ENCODE results near the gene FGFR2.
"Not testable (repeated sequence)": the region's sequence is repeated elsewhere in the genome, so short reads cannot be mapped to it uniquely, and the experiment has no call there.

FGFR2 gene

DNA sequence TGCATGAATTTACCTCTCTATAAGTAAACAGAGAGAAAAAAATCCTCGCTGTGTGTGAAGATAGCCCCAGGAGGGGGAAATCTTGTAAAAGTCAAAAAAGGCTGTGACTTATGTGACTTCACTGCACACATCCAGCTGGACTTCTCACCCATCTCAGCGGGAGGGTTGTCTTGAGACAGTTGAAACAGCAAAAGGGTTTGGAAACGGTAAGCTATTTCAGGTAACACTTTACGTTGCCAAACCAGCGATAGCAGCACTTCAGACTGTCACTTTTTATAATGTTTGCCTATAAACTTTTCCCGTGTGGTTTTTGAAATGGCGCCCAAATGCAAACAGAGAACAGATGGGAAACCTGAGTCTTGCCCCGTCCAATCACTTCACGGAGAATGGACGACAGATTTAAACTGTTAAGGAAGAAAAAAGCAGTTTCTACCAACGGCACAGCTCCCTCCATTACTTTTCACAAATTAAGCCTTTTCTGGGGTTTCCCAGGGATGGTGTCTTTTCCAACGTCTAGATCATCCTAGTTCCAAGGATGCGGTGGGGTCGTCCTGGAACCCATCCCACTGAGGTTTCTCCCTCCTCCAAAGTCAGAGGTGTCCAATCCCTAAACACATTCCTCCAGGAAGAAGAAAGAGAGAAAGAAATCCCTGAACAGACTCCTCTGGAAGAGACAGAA, 25.2 kb downstream of the FGFR2 start:
- Histone ChIP-seq H3K27me3 (ENCODE audit: insufficient read depth, low read length) (no peaks in the 10 kb centered on the region), H2AFZ (ENCODE audit: low read length, unreplicated experiment) (no peak overlapping the region), H3K79me2 (ENCODE audit: control insufficient read depth, insufficient read depth, low read length, unreplicated experiment) (no peaks in the 10 kb centered on the region), H3K27ac (ENCODE audit: low read depth, low read length) (no peak overlapping the region), H3K4me3 (ENCODE audit: low read depth, low read length) (no peak overlapping the region), H3K36me3 (ENCODE audit: insufficient read depth, low read length) (no peaks in the 10 kb centered on the region), H3K4me1 (ENCODE audit: control insufficient read depth, insufficient read depth, low read length, unreplicated experiment) (no peaks in the 10 kb centered on the region)

DNA sequence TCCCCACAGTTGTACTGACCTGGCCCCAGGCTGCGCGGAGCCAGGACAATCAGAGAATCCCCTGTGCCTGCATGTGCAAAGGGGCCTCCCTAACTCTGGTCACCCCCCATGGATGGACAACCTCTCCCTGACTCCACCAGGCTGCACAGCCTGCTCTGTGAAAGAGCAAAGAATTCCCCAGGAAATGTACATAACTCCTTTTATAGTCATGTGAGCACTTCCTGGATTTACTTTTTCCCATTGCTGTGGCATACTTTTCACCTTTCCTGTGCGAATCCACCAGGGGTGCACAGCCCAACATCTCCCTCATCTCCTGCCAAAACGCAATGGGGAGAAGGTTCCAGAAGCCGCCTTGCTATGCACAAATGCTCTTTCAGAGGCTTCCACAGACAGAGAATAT, 27.9 kb downstream of the FGFR2 start:
- no peaks in the 10 kb centered on the region for H3K27me3 ChIP-seq (ENCODE audit: insufficient read depth, low read length)
- no peaks in the 10 kb centered on the region for H3K79me2 ChIP-seq (ENCODE audit: control insufficient read depth, insufficient read depth, low read length, unreplicated experiment)
- no peaks in the 10 kb centered on the region for H3K4me1 ChIP-seq (ENCODE audit: control insufficient read depth, insufficient read depth, low read length, unreplicated experiment)
- H3K4me3 ChIP-seq (ENCODE audit: low read depth, low read length), result no peak overlapping the region
- H2AFZ ChIP-seq (ENCODE audit: low read length, unreplicated experiment), result no peak overlapping the region
- H3K36me3 ChIP-seq (ENCODE audit: insufficient read depth, low read length), result no peaks in the 10 kb centered on the region
- H3K27ac ChIP-seq (ENCODE audit: low read depth, low read length), result no peak overlapping the region

GRCh38 chr10:121568275-121568674, 30.0 kb downstream of the FGFR2 start:
- H3K79me2 ChIP-seq (ENCODE audit: control insufficient read depth, insufficient read depth, low read length, unreplicated experiment), result no peaks in the 10 kb centered on the region
- no peak overlapping the region for H2AFZ ChIP-seq (ENCODE audit: low read length, unreplicated experiment)
- H3K36me3 ChIP-seq (ENCODE audit: insufficient read depth, low read length), result no peaks in the 10 kb centered on the region
- no peaks in the 10 kb centered on the region for H3K4me1 ChIP-seq (ENCODE audit: control insufficient read depth, insufficient read depth, low read length, unreplicated experiment)
- H3K27me3 ChIP-seq (ENCODE audit: insufficient read depth, low read length), result no peaks in the 10 kb centered on the region
- H3K4me3 ChIP-seq (ENCODE audit: low read depth, low read length), result no peak overlapping the region
- no peak overlapping the region for H3K27ac ChIP-seq (ENCODE audit: low read depth, low read length)

DNA sequence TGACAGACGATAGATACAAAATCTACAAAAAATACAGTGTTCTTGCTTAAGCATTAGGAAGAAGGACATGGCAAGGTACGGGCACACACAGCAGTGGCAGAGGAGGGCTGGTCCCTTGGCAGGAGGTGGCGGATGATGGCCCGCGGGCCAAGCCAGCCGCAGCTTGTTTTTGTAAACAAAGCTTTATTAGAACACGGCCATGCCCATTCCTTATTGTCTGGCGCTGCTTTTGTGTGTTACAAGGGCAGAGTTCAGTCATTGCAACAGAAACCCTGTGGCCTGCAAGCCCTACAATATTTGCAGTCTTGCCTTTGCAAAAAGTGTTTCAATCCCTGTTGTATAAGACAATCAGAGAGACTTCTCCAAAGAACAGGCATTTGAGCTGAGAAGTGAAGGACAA, 30.7 kb downstream of the FGFR2 start:
- Histone ChIP-seq H3K27me3 (ENCODE audit: insufficient read depth, low read length) (no peaks in the 10 kb centered on the region), H3K79me2 (ENCODE audit: control insufficient read depth, insufficient read depth, low read length, unreplicated experiment) (no peaks in the 10 kb centered on the region), H3K36me3 (ENCODE audit: insufficient read depth, low read length) (no peaks in the 10 kb centered on the region), H2AFZ (ENCODE audit: low read length, unreplicated experiment) (no peak overlapping the region), H3K4me1 (ENCODE audit: control insufficient read depth, insufficient read depth, low read length, unreplicated experiment) (no peaks in the 10 kb centered on the region), H3K27ac (ENCODE audit: low read depth, low read length) (no peak overlapping the region), H3K4me3 (ENCODE audit: low read depth, low read length) (no peak overlapping the region)

DNA sequence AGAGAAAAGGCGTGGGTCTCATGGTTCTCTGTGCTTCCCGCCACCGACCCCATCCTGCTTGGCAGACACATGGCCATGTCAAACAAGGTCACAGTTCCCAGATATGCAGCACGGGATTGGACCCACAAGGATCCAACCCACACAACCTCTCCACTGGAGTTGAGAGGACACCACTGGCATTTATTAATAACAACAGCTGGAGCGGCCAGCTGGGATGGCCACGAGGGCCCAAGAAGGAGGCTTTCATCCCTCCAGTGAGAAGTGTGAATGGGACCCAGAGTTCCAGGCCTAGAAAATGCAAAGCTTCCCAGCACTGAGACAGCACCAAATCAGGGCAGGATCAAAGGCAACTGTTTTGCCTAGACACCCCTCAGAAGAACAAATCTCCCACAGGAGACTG, 31.5 kb downstream of the FGFR2 start:
- Histone ChIP-seq H3K79me2 (ENCODE audit: control insufficient read depth, insufficient read depth, low read length, unreplicated experiment) (no peaks in the 10 kb centered on the region), H3K27ac (ENCODE audit: low read depth, low read length) (no peak overlapping the region), H3K4me3 (ENCODE audit: low read depth, low read length) (no peak overlapping the region), H3K27me3 (ENCODE audit: insufficient read depth, low read length) (no peaks in the 10 kb centered on the region), H2AFZ (ENCODE audit: low read length, unreplicated experiment) (no peak overlapping the region), H3K36me3 (ENCODE audit: insufficient read depth, low read length) (no peaks in the 10 kb centered on the region), H3K4me1 (ENCODE audit: control insufficient read depth, insufficient read depth, low read length, unreplicated experiment) (no peaks in the 10 kb centered on the region)

GRCh38 chr10:121559326-121560026, 38.8 kb downstream of the FGFR2 start:
- Histone ChIP-seq H3K27me3 (ENCODE audit: insufficient read depth, low read length) (no peaks in the 10 kb centered on the region), H3K79me2 (ENCODE audit: control insufficient read depth, insufficient read depth, low read length, unreplicated experiment) (no peaks in the 10 kb centered on the region), H2AFZ (ENCODE audit: low read length, unreplicated experiment) (no peak overlapping the region), H3K4me1 (ENCODE audit: control insufficient read depth, insufficient read depth, low read length, unreplicated experiment) (no peaks in the 10 kb centered on the region), H3K4me3 (ENCODE audit: low read depth, low read length) (no peak overlapping the region), H3K36me3 (ENCODE audit: insufficient read depth, low read length) (no peaks in the 10 kb centered on the region), H3K27ac (ENCODE audit: low read depth, low read length) (no peak overlapping the region)

DNA sequence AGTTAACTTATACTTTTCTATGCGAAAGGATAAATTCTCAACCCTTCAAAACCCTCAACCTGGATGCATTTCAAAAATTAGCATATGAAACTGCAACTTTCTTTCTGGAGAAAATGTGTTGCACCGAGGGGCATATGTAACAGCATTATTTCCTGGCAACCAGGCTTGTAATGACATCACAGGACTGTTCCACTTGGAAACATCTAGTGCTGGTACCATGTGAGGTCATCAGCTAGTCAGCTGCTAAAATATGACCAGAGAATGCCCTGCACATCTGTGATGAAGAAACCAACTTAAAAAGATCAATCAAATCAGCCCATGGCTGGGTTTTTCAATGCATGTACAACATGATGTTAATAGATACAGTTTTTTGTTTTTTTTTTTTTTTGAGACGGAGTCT, 40.0 kb downstream of the FGFR2 start:
- Histone ChIP-seq H2AFZ (ENCODE audit: low read length, unreplicated experiment) (no peak overlapping the region), H3K27ac (ENCODE audit: low read depth, low read length) (no peak overlapping the region), H3K27me3 (ENCODE audit: insufficient read depth, low read length) (no peaks in the 10 kb centered on the region), H3K36me3 (ENCODE audit: insufficient read depth, low read length) (no peaks in the 10 kb centered on the region), H3K79me2 (ENCODE audit: control insufficient read depth, insufficient read depth, low read length, unreplicated experiment) (no peaks in the 10 kb centered on the region), H3K4me1 (ENCODE audit: control insufficient read depth, insufficient read depth, low read length, unreplicated experiment) (no peaks in the 10 kb centered on the region), H3K4me3 (ENCODE audit: low read depth, low read length) (no peak overlapping the region)

- Histone ChIP-seq H2AFZ (ENCODE audit: low read length, unreplicated experiment) (no peak overlapping the region), H3K79me2 (ENCODE audit: control insufficient read depth, insufficient read depth, low read length, unreplicated experiment) (no peaks in the 10 kb centered on the region), H3K36me3 (ENCODE audit: insufficient read depth, low read length) (no peaks in the 10 kb centered on the region), H3K4me1 (ENCODE audit: control insufficient read depth, insufficient read depth, low read length, unreplicated experiment) (no peaks in the 10 kb centered on the region), H3K27ac (ENCODE audit: low read depth, low read length) (no peak overlapping the region), H3K4me3 (ENCODE audit: low read depth, low read length) (no peak overlapping the region), H3K27me3 (ENCODE audit: insufficient read depth, low read length) (no peaks in the 10 kb centered on the region)
These were observed 41.2 kb downstream of the FGFR2 start for GRCh38 chr10:121556918-121557573.

DNA sequence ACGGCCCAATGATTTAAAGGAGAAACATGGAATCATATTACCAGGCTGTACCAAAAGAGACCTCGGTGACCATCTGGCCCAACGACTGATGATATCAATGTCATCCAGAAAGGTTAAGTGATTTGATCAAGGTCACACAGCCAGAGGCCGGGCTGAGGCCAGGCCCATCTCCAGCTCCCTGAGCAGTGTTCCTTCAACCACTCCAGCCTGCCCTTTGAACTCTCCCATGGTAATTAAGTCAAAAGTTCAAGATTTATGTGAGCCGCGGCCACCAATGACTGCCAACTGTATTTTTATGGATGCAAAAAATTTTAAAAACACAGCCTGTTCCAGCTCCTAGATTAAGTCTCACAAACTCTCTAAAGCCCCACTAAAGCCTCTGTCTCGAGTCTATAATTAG, 41.8 kb downstream of the FGFR2 start:
- Histone ChIP-seq H3K27me3 (ENCODE audit: insufficient read depth, low read length) (no peaks in the 10 kb centered on the region), H3K4me3 (ENCODE audit: low read depth, low read length) (no peak overlapping the region), H3K36me3 (ENCODE audit: insufficient read depth, low read length) (no peaks in the 10 kb centered on the region), H3K4me1 (ENCODE audit: control insufficient read depth, insufficient read depth, low read length, unreplicated experiment) (no peaks in the 10 kb centered on the region), H3K27ac (ENCODE audit: low read depth, low read length) (no peak overlapping the region), H3K79me2 (ENCODE audit: control insufficient read depth, insufficient read depth, low read length, unreplicated experiment) (no peaks in the 10 kb centered on the region), H2AFZ (ENCODE audit: low read length, unreplicated experiment) (no peak overlapping the region)

- H3K36me3 ChIP-seq (ENCODE audit: insufficient read depth, low read length); H3K4me3 ChIP-seq (ENCODE audit: low read depth, low read length); H3K27me3 ChIP-seq (ENCODE audit: insufficient read depth, low read length); H3K79me2 ChIP-seq (ENCODE audit: control insufficient read depth, insufficient read depth, low read length, unreplicated experiment); H3K4me1 ChIP-seq (ENCODE audit: control insufficient read depth, insufficient read depth, low read length, unreplicated experiment); H3K27ac ChIP-seq (ENCODE audit: low read depth, low read length); H2AFZ ChIP-seq (ENCODE audit: low read length, unreplicated experiment): not testable (repeated sequence)
These were observed 43.3 kb downstream of the FGFR2 start for GRCh38 chr10:121554916-121555315.
